Measurements from ENCODE around the gene PCYT2. TPM values are rescaled to one million over a fixed set of nuclear protein-coding genes. Genes with fewer than 3 reads are reported as not detected.

PCYT2 gene
- total and polyA plus RNA-seq, 9 of the 15 experiments (the other 6 are each of a cell fraction or from before 2014, with no cell fraction given): 0.92 to 134 (median 82.5) TPM

DNA sequence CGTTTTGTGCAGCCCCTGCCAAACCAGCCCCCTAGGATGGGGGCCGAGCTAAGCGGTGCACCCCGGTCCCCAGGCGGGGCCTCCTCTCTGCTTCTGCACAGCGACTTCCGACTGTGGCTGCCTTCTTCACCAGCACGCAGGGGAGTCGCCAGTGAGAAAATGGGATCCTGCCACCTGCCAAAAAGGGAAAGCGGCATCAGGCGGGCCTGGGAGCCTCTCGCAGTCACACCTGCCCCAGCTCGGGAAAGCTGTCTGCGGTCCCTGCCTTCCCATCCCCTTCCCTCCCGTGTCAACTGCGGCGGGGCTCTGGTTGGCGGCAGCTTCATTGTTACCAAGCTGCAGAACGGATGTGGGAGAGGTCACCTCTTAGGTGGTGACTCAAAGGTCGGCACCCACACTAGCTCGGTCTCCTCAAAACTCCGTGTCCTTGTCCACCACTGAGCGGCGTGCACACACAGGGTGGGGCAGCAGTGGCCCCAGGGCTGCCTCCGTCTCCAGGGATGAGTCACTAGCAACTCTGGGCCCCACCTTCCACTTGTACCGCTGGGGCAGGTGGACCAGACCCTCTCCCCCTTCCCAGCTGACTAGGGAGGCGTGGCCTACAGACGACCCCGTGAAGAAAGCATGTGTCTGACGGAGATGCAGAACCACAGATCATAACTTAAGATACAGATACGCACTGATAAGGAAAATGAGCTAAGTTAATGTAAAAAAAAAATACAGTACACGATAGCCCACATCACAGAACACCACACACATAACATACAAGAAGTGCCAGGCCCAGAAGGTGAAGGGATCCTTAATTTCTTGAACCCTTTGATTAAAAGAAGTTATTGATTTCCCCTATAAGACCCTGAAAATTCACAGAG lies 1.5 kb upstream of the PCYT2 start (continued):
- TF ChIP-seq, protein P1, sequence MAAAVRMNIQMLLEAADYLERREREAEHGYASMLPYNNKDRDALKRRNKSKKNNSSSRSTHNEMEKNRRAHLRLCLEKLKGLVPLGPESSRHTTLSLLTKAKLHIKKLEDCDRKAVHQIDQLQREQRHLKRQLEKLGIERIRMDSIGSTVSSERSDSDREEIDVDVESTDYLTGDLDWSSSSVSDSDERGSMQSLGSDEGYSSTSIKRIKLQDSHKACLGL (CRISPR knock-in tag; IDR thresholded peaks at IDR 0.05; ENCODE audit: borderline replicate concordance, poor library complexity, severe bottlenecking): no peak
- TF ChIP-seq SRSF9 (IDR thresholded peaks at IDR 0.05; ENCODE audit: borderline replicate concordance, low read depth, low read length) (no peak), ZNF830 (CRISPR knock-in tag; IDR thresholded peaks at IDR 0.05) (no peak), ZC3H4 (CRISPR knock-in tag; IDR thresholded peaks at IDR 0.05; ENCODE audit: borderline replicate concordance) (no peak)

- DNase-seq (ENCODE audit: extremely low read depth in 1 of 4, low spot score in 3 of 4) (no peak), FAIRE-seq (no peak), ATAC-seq (no peak)
- Histone ChIP-seq H3K4me1 (replicated peaks in 1 of 2; ENCODE audit: control insufficient read depth in 2 of 2, insufficient read depth in 2 of 2, low read length in 2 of 2) (peaks cover 39 to 90% of the 10 kb centered on the region in 2 experiments), H3K27ac (ENCODE audit: extremely low read depth, low read depth, low read length) (peak overlapping the region; percentile 49; the same call in 1 of the 3 replicates), H4K20me1 (replicated peaks; ENCODE audit: control insufficient read depth, insufficient read depth, low read length) (peaks cover 14% of the 10 kb centered on the region), H3K9me3 (replicated peaks; ENCODE audit: control insufficient read depth, insufficient read depth, low read depth, low read length) (no peaks in the 10 kb centered on the region), H3K79me2 (ENCODE audit: control insufficient read depth, insufficient read depth, low read length) (peaks cover 37% of the 10 kb centered on the region), H3K4me3 (no peak overlapping the region), H3K36me3 (ENCODE audit: control insufficient read depth, insufficient read depth, low read length) (peaks cover 77% of the 10 kb centered on the region; the same call in 2 of the 3 replicates), H2AFZ (ENCODE audit: low read depth, low read length) (no peak overlapping the region), H3K4me2 (ENCODE audit: insufficient read depth, low read length) (no peak overlapping the region), H3K27me3 (ENCODE audit: control insufficient read depth in 2 of 2, insufficient read depth in 2 of 2, low read length in 2 of 2) (no peaks in the 10 kb centered on the region), H3K9me1 (ENCODE audit: control insufficient read depth, insufficient read depth, low read length) (peaks cover 6% of the 10 kb centered on the region), H3K9ac (ENCODE audit: insufficient read depth in 1 of 2, low read depth in 2 of 2, low read length in 2 of 2) (peak overlapping the region in 1 of 2 experiments; percentile 52; a peak in 1 of 4 replicates)
- 78% methylated on average over 19 of the region's 19 CpGs for WGBS (ENCODE audit: insufficient coverage, low coverage, missing lambda C conversion rate)
- POLR2A ChIA-PET: interaction anchor here (0.6 to 5.4 kb wide), 8 partner anchors 9 to 84 kb away, joined by 3 to 46 read pairs (median 6); partner anchors contain the start of gene NPB
- intact Hi-C loops (cut with micrococcal nuclease) (no loop called here), in situ Hi-C loops (cut with MboI) (no loop called here)
- CTCF ChIA-PET (ENCODE audit: low intra/inter-chr PET ratio): no interaction called here
- TF ChIP-seq, protein P2, sequence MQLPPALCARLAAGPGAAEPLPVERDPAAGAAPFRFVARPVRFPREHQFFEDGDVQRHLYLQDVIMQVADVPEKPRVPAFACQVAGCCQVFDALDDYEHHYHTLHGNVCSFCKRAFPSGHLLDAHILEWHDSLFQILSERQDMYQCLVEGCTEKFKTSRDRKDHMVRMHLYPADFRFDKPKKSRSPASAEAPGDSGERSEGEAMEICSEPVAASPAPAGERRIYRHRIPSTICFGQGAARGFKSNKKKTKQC (CRISPR knock-in tag; IDR thresholded peaks at IDR 0.05): no peak
- TF ChIP-seq ZNF140 (CRISPR knock-in tag; IDR thresholded peaks at IDR 0.05) (no peak), RBFOX2 (IDR thresholded peaks at IDR 0.05; ENCODE audit: low read depth, low read length) (peak; percentile 43; the same call in 1 of the 2 replicates)
- BruUV-seq (replicated peaks): no TSS peak
Measured at GRCh38 chr17:81911969-81912368, 770 bp upstream of the PCYT2 start.
